HuH-7.5 (cell line): ENCODE measurements around the gene TRIM5.
"Not testable (repeated sequence)": the region's sequence is repeated elsewhere in the genome, so short reads cannot be mapped to it uniquely, and the experiment has no call there.

ENCODE experiments used
- DNase-seq: peaks from one replicate; pipeline ENCODE4 v3.0.0; 2011; ENCODE audit warnings: low spot score

Gene TRIM5

GRCh38 chr11:5688482-5688881 lies 3.6 kb upstream of the TRIM5 start:
- no peak for DNase-seq

GRCh38 chr11:5686426-5686825 lies 1.6 kb upstream of the TRIM5 start:
- no peak for DNase-seq

- DNase-seq: no peak
Observed at GRCh38 chr11:5684036-5684645, 733 bp downstream of the TRIM5 start.

GRCh38 chr11:5683620-5684019 lies 1.3 kb downstream of the TRIM5 start:
- DNase-seq: not testable (repeated sequence)

GRCh38 chr11:5682890-5683441 lies 1.9 kb downstream of the TRIM5 start:
- DNase-seq: not testable (repeated sequence)

- DNase-seq: no peak
Observed at GRCh38 chr11:5679811-5680210, 5.1 kb downstream of the TRIM5 start.

GRCh38 chr11:5674391-5674790 lies 10.5 kb downstream of the TRIM5 start:
- DNase-seq: no peak

- DNase-seq: no peak
Observed at GRCh38 chr11:5671831-5672230, 13.0 kb downstream of the TRIM5 start.

- no peak for DNase-seq
Observed at GRCh38 chr11:5666402-5666793, 18.5 kb downstream of the TRIM5 start.

- no peak for DNase-seq
Observed at GRCh38 chr11:5665746-5666401, 19.0 kb downstream of the TRIM5 start.

GRCh38 chr11:5665051-5665570 lies 19.8 kb downstream of the TRIM5 start:
- DNase-seq: no peak

- no peak for DNase-seq
Observed at GRCh38 chr11:5663511-5663910, 21.4 kb downstream of the TRIM5 start.

GRCh38 chr11:5658318-5658717 lies 26.6 kb downstream of the TRIM5 start:
- DNase-seq: no peak

GRCh38 chr11:5656956-5657355 lies 27.9 kb downstream of the TRIM5 start:
- DNase-seq: not testable (repeated sequence)

- DNase-seq: no peak
Observed at GRCh38 chr11:5655474-5655873, 29.4 kb downstream of the TRIM5 start.

- DNase-seq: no peak
Observed at GRCh38 chr11:5646139-5646538, 38.7 kb downstream of the TRIM5 start.

- DNase-seq: no peak
Observed at GRCh38 chr11:5643585-5643984, 41.3 kb downstream of the TRIM5 start.

GRCh38 chr11:5639953-5640352 lies 44.9 kb downstream of the TRIM5 start:
- DNase-seq: no peak

GRCh38 chr11:5631969-5632635 lies 52.8 kb downstream of the TRIM5 start:
- DNase-seq: no peak

GRCh38 chr11:5631417-5631816 lies 53.5 kb downstream of the TRIM5 start:
- DNase-seq: no peak

- no peak for DNase-seq
Observed at GRCh38 chr11:5626196-5626595, 58.7 kb downstream of the TRIM5 start.

- DNase-seq: no peak
Observed at GRCh38 chr11:5625281-5625680, 59.6 kb downstream of the TRIM5 start.
